PC-3 (cell line): ENCODE measurements around the gene SCNM1. TPM values are rescaled to one million over a fixed set of nuclear protein-coding genes. Genes with fewer than 3 reads are reported as not detected.

Experiments used
- ATAC-seq: fragments of 200-7000 bp; cut with Tn5 transposase; 2 replicates; pipeline ENCODE4 v1.9.1; 2020; ENCODE audit warnings: mild to moderate bottlenecking, moderate library complexity
- BruUV-seq: library from RNA; stranded (reverse); fragments of 400-500 nt; replicated peaks from 2 replicates; lab custom pipeline; 2021; lab: Mats Ljungman, UMichigan
- CTCF ChIA-PET: fragments of 300-600 bp; sonication (Branson Sonifier 250); formaldehyde crosslinking; loops from one replicate; lab custom pipeline; 2022; ENCODE audit warnings: antibody characterized with exemption; lab: Charles Lee
- POLR2A ChIA-PET: fragments of 300-600 bp; sonication (Branson Sonifier 250); formaldehyde crosslinking; loops from one replicate; lab custom pipeline; 2022; ENCODE audit warnings: antibody characterized with exemption; ENCODE audit not compliant: unreplicated experiment; lab: Charles Lee
- DNase-seq: peaks from one replicate; pipeline ENCODE4 v3.0.0-alpha.2; 2015
- H2AFZ ChIP-seq: fragments of 300-600 bp; sonication (generic); 2 replicates; pipeline ENCODE4 v1.6.0; 2016; ENCODE audit warnings: antibody characterized with exemption, low read length
- H3F3A ChIP-seq: fragments of 300-600 bp; sonication (generic); one replicate; pipeline ENCODE4 v1.6.0; 2017; ENCODE audit warnings: antibody characterized with exemption, low read length, control low read depth, mild to moderate bottlenecking; ENCODE audit not compliant: unreplicated experiment
- H3K27ac ChIP-seq: fragments of 300-600 bp; sonication (generic); 2 replicates; pipeline ENCODE4 v1.5.1; 2016; ENCODE audit warnings: mild to moderate bottlenecking, low read length
- H3K27me3 ChIP-seq: fragments of 300-600 bp; sonication (generic); 2 replicates; pipeline ENCODE4 v1.6.1; 2016; ENCODE audit warnings: low read length, mixed read lengths
- H3K36me3 ChIP-seq: fragments of 300-600 bp; sonication (generic); 2 replicates; pipeline ENCODE4 v1.6.1; 2016; ENCODE audit warnings: low read depth, mixed run types, low read length, mixed read lengths
- H3K4me1 ChIP-seq: fragments of 300-600 bp; sonication (generic); 2 replicates; pipeline ENCODE4 v1.5.1; 2016; ENCODE audit warnings: low read length; ENCODE audit not compliant: insufficient read depth
- H3K4me2 ChIP-seq: fragments of 300-600 bp; sonication (generic); 2 replicates; pipeline ENCODE4 v1.6.0; 2016; ENCODE audit warnings: low read length
- H3K4me3 ChIP-seq: fragments of 300-600 bp; sonication (generic); 2 replicates; pipeline ENCODE4 v1.5.1; 2016; ENCODE audit warnings: mild to moderate bottlenecking, low read length, mixed read lengths
- H3K79me2 ChIP-seq: fragments of 300-600 bp; sonication (generic); 2 replicates; pipeline ENCODE4 v1.6.1; 2017; ENCODE audit warnings: low read length, mixed read lengths
- H3K9ac ChIP-seq: fragments of 300-600 bp; sonication (generic); 2 replicates; pipeline ENCODE4 v1.6.0; 2016; ENCODE audit warnings: mild to moderate bottlenecking, low read length
- H3K9me2 ChIP-seq: fragments of 300-600 bp; sonication (generic); replicated peaks from 2 replicates; pipeline ENCODE4 v1.6.1; 2016; ENCODE audit warnings: mixed run types, low read length, mixed read lengths
- H3K9me3 ChIP-seq: fragments of 300-600 bp; sonication (generic); 2 replicates; pipeline ENCODE4 v1.6.1; 2016; ENCODE audit warnings: low read length, mixed read lengths
- H4K20me1 ChIP-seq: fragments of 300-600 bp; sonication (generic); 2 replicates; pipeline ENCODE4 v1.6.1; 2016; ENCODE audit warnings: low read length, mixed read lengths
- CTCF ChIP-seq: fragments of 300-600 bp; sonication (generic); conservative IDR thresholded peaks from 2 replicates; pipeline ENCODE4 v1.5.1; 2017; ENCODE audit warnings: antibody characterized with exemption, low read depth, mild to moderate bottlenecking, low read length
- EZH2 ChIP-seq: fragments of 300-600 bp; sonication (generic); IDR thresholded peaks from one replicate; pipeline ENCODE4 v1.6.1; 2017; ENCODE audit warnings: antibody characterized with exemption, mild to moderate bottlenecking, low read length; ENCODE audit not compliant: unreplicated experiment
- EZH2phosphoT487 ChIP-seq: fragments of 300-600 bp; sonication (generic); IDR thresholded peaks from 2 replicates; pipeline ENCODE4 v1.6.1; 2018; ENCODE audit warnings: mild to moderate bottlenecking, antibody characterized with exemption, low read length, borderline replicate concordance
- intact Hi-C: fragments of 100-400 bp; cut with micrococcal nuclease; formaldehyde crosslinking; loops from 2 replicates; pipeline ENCODE4 v1.9.0; 2023
- total RNA-seq: library from RNA; depleted of rRNA; stranded (reverse); fragments of >200 nt; gene quantifications from 2 replicates; pipeline ENCODE4 v1.2.3, GENCODE V29; 2014

Gene SCNM1
- total RNA-seq, 1 experiment from 2014 or later: 80.3 TPM

GRCh38 chr1:151157067-151157531 is 8.8 kb upstream of the SCNM1 start:
- intact Hi-C loops: loop anchor here (10.0 kb wide), 1 partner anchor 132 kb away; no protein-coding TSS in a partner anchor
- H3K4me2 ChIP-seq: no peak overlapping the region
- no TSS peak for BruUV-seq
- no peaks in the 10 kb centered on the region for H3F3A ChIP-seq
- TF ChIP-seq EZH2phosphoT487: no peak
- TF ChIP-seq EZH2: no peak
- TF ChIP-seq CTCF: no peak
- ATAC-seq: no peak
- H4K20me1 ChIP-seq: no peaks in the 10 kb centered on the region
- no peaks in the 10 kb centered on the region for H3K27me3 ChIP-seq
- no peak overlapping the region for H3K4me3 ChIP-seq
- H3K27ac ChIP-seq: no peak overlapping the region
- H3K4me1 ChIP-seq: no peaks in the 10 kb centered on the region
- H2AFZ ChIP-seq: no peak overlapping the region
- no peaks in the 10 kb centered on the region for H3K9me3 ChIP-seq
- ChIA-PET CTCF (interaction anchor here (0.6 to 2.4 kb wide), 2 partner anchors 31 to 56 kb away, joined by 3 to 28 read pairs; no protein-coding TSS in a partner anchor), POLR2A (interaction anchor here (0.5 to 0.6 kb wide), 2 partner anchors 36 to 249 kb away, joined by 4 read pairs; no protein-coding TSS in a partner anchor)
- DNase-seq: no peak
- H3K36me3 ChIP-seq: peaks cover 5% of the 10 kb centered on the region; the same call in 1 of the 2 replicates
- no peaks in the 10 kb centered on the region for H3K9me2 ChIP-seq
- H3K9ac ChIP-seq: no peak overlapping the region
- no peaks in the 10 kb centered on the region for H3K79me2 ChIP-seq

GRCh38 chr1:151158326-151158725 is 7.6 kb upstream of the SCNM1 start:
- H3K9me3 ChIP-seq: no peaks in the 10 kb centered on the region
- no peak overlapping the region for H3K27ac ChIP-seq
- no peaks in the 10 kb centered on the region for H3K4me1 ChIP-seq
- peaks cover 5% of the 10 kb centered on the region; the same call in 1 of the 2 replicates for H3K36me3 ChIP-seq
- TF ChIP-seq CTCF (no peak), EZH2 (no peak), EZH2phosphoT487 (no peak)
- ATAC-seq (no peak), DNase-seq (no peak)
- H4K20me1 ChIP-seq: no peaks in the 10 kb centered on the region
- intact Hi-C loops: loop anchor here (10.0 kb wide), 1 partner anchor 134 kb away; no protein-coding TSS in a partner anchor
- H3K9ac ChIP-seq: no peak overlapping the region
- H3K4me3 ChIP-seq: no peak overlapping the region
- H3K4me2 ChIP-seq: no peak overlapping the region
- no peaks in the 10 kb centered on the region for H3K9me2 ChIP-seq
- H3F3A ChIP-seq: no peaks in the 10 kb centered on the region
- ChIA-PET POLR2A (no interaction called here), CTCF (interaction anchor here (1.3 to 2.4 kb wide), 2 partner anchors 58 to 59 kb away, joined by 4 to 28 read pairs; no protein-coding TSS in a partner anchor)
- no TSS peak for BruUV-seq
- no peaks in the 10 kb centered on the region for H3K27me3 ChIP-seq
- no peaks in the 10 kb centered on the region for H3K79me2 ChIP-seq
- H2AFZ ChIP-seq: no peak overlapping the region

GRCh38 chr1:151158751-151159251 is 7.1 kb upstream of the SCNM1 start:
- H3K79me2 ChIP-seq: no peaks in the 10 kb centered on the region
- DNase-seq: no peak
- no peaks in the 10 kb centered on the region for H3K4me1 ChIP-seq
- no peak overlapping the region for H3K9ac ChIP-seq
- no peaks in the 10 kb centered on the region for H3K27me3 ChIP-seq
- no peaks in the 10 kb centered on the region for H3K9me3 ChIP-seq
- ChIA-PET CTCF (interaction anchor here (1.3 kb wide), 1 partner anchor 59 kb away, joined by 4 read pairs; no protein-coding TSS in a partner anchor), POLR2A (no interaction called here)
- no peaks in the 10 kb centered on the region for H3F3A ChIP-seq
- no peak overlapping the region for H3K4me3 ChIP-seq
- H3K36me3 ChIP-seq: peaks cover 5% of the 10 kb centered on the region; the same call in 1 of the 2 replicates
- H3K4me2 ChIP-seq: no peak overlapping the region
- no peaks in the 10 kb centered on the region for H3K9me2 ChIP-seq
- H4K20me1 ChIP-seq: no peaks in the 10 kb centered on the region
- H3K27ac ChIP-seq: no peak overlapping the region
- TF ChIP-seq CTCF (no peak), EZH2 (no peak), EZH2phosphoT487 (no peak)
- BruUV-seq: no TSS peak
- intact Hi-C loops: loop anchor here (10.0 kb wide), 1 partner anchor 134 kb away; no protein-coding TSS in a partner anchor
- H2AFZ ChIP-seq: no peak overlapping the region
- no peak for ATAC-seq
